IMR-90 (cell line): ENCODE measurements around the gene TMEM140. TPM values are rescaled to one million over a fixed set of nuclear protein-coding genes. Genes with fewer than 3 reads are reported as not detected.

Source experiments
- ATAC-seq: fragments of 200-7000 bp; cut with Tn5 transposase; 2 replicates; pipeline ENCODE4 v1.9.1; 2020; ENCODE audit warnings: low read depth, mild to moderate bottlenecking, moderate library complexity
- BruUV-seq: library from RNA; stranded (reverse); fragments of 400-500 nt; replicated peaks from 2 replicates; lab custom pipeline; 2021; lab: Mats Ljungman, UMichigan
- CTCF ChIA-PET: fragments of 300-600 bp; formaldehyde crosslinking; extraction: SDS; loops from one replicate; lab custom pipeline; 2021; ENCODE audit warnings: antibody characterized with exemption; lab: Yijun Ruan, JAX
- POLR2A ChIA-PET: fragments of 300-600 bp; sonication (Branson Sonifier 250); formaldehyde crosslinking; loops from one replicate; lab custom pipeline; 2022; ENCODE audit warnings: antibody characterized with exemption; ENCODE audit not compliant: unreplicated experiment; lab: Charles Lee
- DNase-seq: peaks from one replicate; pipeline ENCODE4 v3.0.0; 2013
- H2AFZ ChIP-seq: replicated peaks from 2 replicates; pipeline ENCODE3; 2013; ENCODE audit warnings: low read length, mild to moderate bottlenecking; ENCODE audit not compliant: poor library complexity
- H2AK5ac ChIP-seq: 2 replicates; pipeline ENCODE4 v1.6.1; 2013; ENCODE audit warnings: low read depth, low read length, inconsistent platforms
- H2AK9ac ChIP-seq: replicated peaks from 2 replicates; pipeline ENCODE3; 2013; ENCODE audit warnings: mild to moderate bottlenecking, low read depth, low read length, moderate library complexity; ENCODE audit not compliant: poor library complexity
- H2BK120ac ChIP-seq: 2 replicates; pipeline ENCODE4 v1.6.1; 2013; ENCODE audit warnings: low read depth, low read length, inconsistent platforms
- H2BK15ac ChIP-seq: 3 replicates; pipeline ENCODE4 v1.6.1; 2013; ENCODE audit warnings: low read depth, low read length, inconsistent platforms
- H2BK20ac ChIP-seq: 2 replicates; pipeline ENCODE4 v1.6.1; 2013; ENCODE audit warnings: low read depth, mild to moderate bottlenecking, inconsistent platforms, low read length, moderate library complexity
- H2BK5ac ChIP-seq: 2 replicates; pipeline ENCODE4 v1.6.1; 2013; ENCODE audit warnings: mild to moderate bottlenecking, low read depth, low read length, inconsistent platforms; ENCODE audit not compliant: poor library complexity, severe bottlenecking
- H3K14ac ChIP-seq: replicated peaks from 2 replicates; pipeline ENCODE4 v1.6.1; 2013; ENCODE audit warnings: low read depth, low read length, inconsistent platforms
- H3K18ac ChIP-seq: 2 replicates; pipeline ENCODE4 v1.6.1; 2013; ENCODE audit warnings: low read depth, low read length, control low read depth
- H3K23ac ChIP-seq: 2 replicates; pipeline ENCODE4 v1.6.1; 2013; ENCODE audit warnings: low read depth, low read length, inconsistent platforms
- H3K27ac ChIP-seq: 2 replicates; pipeline ENCODE4 v1.5.1; 2013; ENCODE audit warnings: mild to moderate bottlenecking, control low read depth, low read length; ENCODE audit not compliant: insufficient read depth
- H3K27me3 ChIP-seq: 2 replicates; pipeline ENCODE4 v1.6.1; 2013; ENCODE audit warnings: low read length; ENCODE audit not compliant: control insufficient read depth, insufficient read depth
- H3K36me3 ChIP-seq: 2 replicates; pipeline ENCODE4 v1.6.1; 2013; ENCODE audit warnings: low read length, mixed read lengths; ENCODE audit not compliant: control insufficient read depth, insufficient read depth
- H3K4ac ChIP-seq: 2 replicates; pipeline ENCODE4 v1.6.1; 2013; ENCODE audit warnings: low read depth, low read length, inconsistent platforms
- H3K4me1 ChIP-seq: 2 replicates; pipeline ENCODE4 v1.6.1; 2013; ENCODE audit warnings: low read length, mixed read lengths; ENCODE audit not compliant: control insufficient read depth, insufficient read depth
- H3K4me2 ChIP-seq: 2 replicates; pipeline ENCODE4 v1.6.1; 2013; ENCODE audit warnings: low read depth, mild to moderate bottlenecking, control low read depth, low read length, moderate library complexity
- H3K4me3 ChIP-seq: 2 replicates; pipeline ENCODE4 v1.5.1; 2013; ENCODE audit warnings: low read depth, mild to moderate bottlenecking, control low read depth, low read length, moderate library complexity; ENCODE audit not compliant: insufficient read depth
- H3K56ac ChIP-seq: 2 replicates; pipeline ENCODE4 v1.6.1; 2013; ENCODE audit warnings: low read length, inconsistent platforms; ENCODE audit not compliant: insufficient read depth; ENCODE audit errors: extremely low read depth
- H3K79me1 ChIP-seq, 2 experiments: 2 replicates each; pipeline ENCODE4 v1.6.1; 2013; ENCODE audit warnings: low read length in 2 of 2, inconsistent platforms in 1 of 2, low read depth in 1 of 2
- H3K9ac ChIP-seq: 2 replicates; pipeline ENCODE4 v1.6.1; 2013; ENCODE audit warnings: low read depth, low read length, control low read depth
- H3K9me1 ChIP-seq: 2 replicates; pipeline ENCODE4 v1.6.1; 2013; ENCODE audit warnings: low read length, inconsistent platforms; ENCODE audit not compliant: insufficient read depth
- H3K9me3 ChIP-seq: 2 replicates; pipeline ENCODE4 v1.6.1; 2013; ENCODE audit warnings: low read length; ENCODE audit not compliant: control insufficient read depth, insufficient read depth
- H4K20me1 ChIP-seq: 2 replicates; pipeline ENCODE4 v1.6.1; 2013; ENCODE audit warnings: low read length, inconsistent platforms; ENCODE audit not compliant: insufficient read depth
- H4K5ac ChIP-seq: 2 replicates; pipeline ENCODE4 v1.6.1; 2013; ENCODE audit warnings: mild to moderate bottlenecking, low read depth, low read length, control low read depth
- H4K8ac ChIP-seq, 2 experiments: 2 replicates each; pipeline ENCODE4 v1.6.1; 2013; ENCODE audit warnings: low read depth in 2 of 2, low read length in 2 of 2, control low read depth in 1 of 2, inconsistent platforms in 1 of 2
- H4K91ac ChIP-seq: 2 replicates; pipeline ENCODE4 v1.6.1; 2013; ENCODE audit warnings: low read depth, low read length, inconsistent platforms; ENCODE audit not compliant: insufficient read depth
- NFE2L2 ChIP-seq: fragments of 150-350 bp; IDR thresholded peaks from 2 replicates; pipeline ENCODE4 v1.6.1; 2016; ENCODE audit warnings: low read depth, mild to moderate bottlenecking, low read length
- POLR2A ChIP-seq: IDR thresholded peaks from 2 replicates; pipeline ENCODE4 v1.6.1; 2012; ENCODE audit warnings: mild to moderate bottlenecking, low read depth, low read length
- SMC3 ChIP-seq: fragments of 150-350 bp; IDR thresholded peaks from 2 replicates; pipeline ENCODE4 v1.6.1; 2016; ENCODE audit warnings: low read depth, mild to moderate bottlenecking, antibody characterized with exemption, low read length, moderate library complexity
- WGBS, 2 experiments: methylation state at CpG; one replicate each; pipeline versions ENCODE4 v1.1.5 to v1.1.7; 2013; ENCODE audit warnings: missing lambda C conversion rate in 2 of 2; ENCODE audit not compliant: insufficient read length in 1 of 2; ENCODE audit errors: extremely low coverage in 2 of 2; 5-methylcytosine and 5-hydroxymethylcytosine counted together
- dilution Hi-C: fragments of 300-500 bp; cut with HindIII; formaldehyde crosslinking; loops from one replicate; pipeline ENCODE4 v1.14.3; 2018; ENCODE audit warnings: low sequenced_read_pairs; ENCODE audit not compliant: unreplicated experiment
- in situ Hi-C: fragments of 300-500 bp; cut with MboI; formaldehyde crosslinking; loops from 3 replicates; pipeline ENCODE4 v1.14.3; 2019; ENCODE audit warnings: low sequenced_read_pairs, inconsistent platforms, mixed read lengths
- intact Hi-C: fragments of 100-400 bp; cut with micrococcal nuclease; formaldehyde crosslinking; loops from 2 replicates; pipeline ENCODE4 v1.10.0; 2022
- polyA plus RNA-seq, 3 experiments: library from polyadenylated mRNA; depleted of rRNA; stranded (reverse); fragments of >200 nt; gene quantifications; 2 replicates each; pipeline ENCODE4 v1.2.3, GENCODE V29; 2012; ENCODE audit warnings: low replicate concordance in 1 of 3
- total RNA-seq: library from RNA; depleted of rRNA; stranded (reverse); fragments of >200 nt; gene quantifications from 2 replicates; pipeline ENCODE4 v1.2.3, GENCODE V29; 2012

The TMEM140 gene
- total and polyA plus RNA-seq, 2 of the 4 experiments (the other 2 are of a cell fraction): 0.24 to 0.72 TPM

DNA sequence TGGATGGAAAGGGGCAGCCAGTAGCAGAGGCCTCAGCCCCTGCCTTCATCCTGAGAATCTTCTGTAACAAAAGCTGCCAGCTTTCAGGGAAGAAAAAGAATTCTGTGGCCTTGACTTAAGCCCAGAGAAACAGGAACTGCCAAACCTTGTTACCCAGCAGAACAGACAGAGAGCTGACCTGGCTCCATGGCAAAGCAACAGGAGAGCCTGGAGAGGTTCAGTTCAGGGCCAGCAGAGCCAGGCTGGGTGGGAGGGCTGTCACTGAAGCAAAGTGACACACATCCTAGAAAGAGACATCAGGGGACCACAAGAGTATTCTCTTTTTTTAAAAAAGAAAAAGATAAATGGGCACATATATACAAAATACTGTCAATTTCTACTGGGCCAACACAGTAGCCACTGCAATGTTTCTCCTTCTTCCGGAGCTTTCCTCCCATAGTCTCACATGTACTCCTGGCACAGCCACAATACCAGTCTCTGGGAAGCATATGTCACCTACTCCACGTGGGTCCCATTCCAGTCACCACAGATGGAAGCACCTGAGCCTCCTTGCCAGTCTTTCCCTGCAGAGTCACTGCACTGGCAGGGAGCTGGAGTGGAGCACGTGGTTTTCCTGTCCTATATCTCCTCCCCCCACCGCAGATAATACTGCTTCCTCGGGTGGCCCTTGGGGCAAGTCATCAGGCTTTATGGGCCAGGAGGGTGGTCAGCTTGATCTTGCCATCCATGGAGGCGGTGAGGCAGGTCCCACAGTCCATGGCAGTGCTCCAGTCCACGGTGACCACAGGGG, 37.8 kb downstream of the TMEM140 start:
- no peak overlapping the region for H3K9ac ChIP-seq
- peaks cover 53% of the 10 kb centered on the region for H3K36me3 ChIP-seq
- H4K5ac ChIP-seq: no peak overlapping the region
- no peak overlapping the region for H4K8ac ChIP-seq
- in situ Hi-C loops: no loop called here
- dilution Hi-C loops: no loop called here
- no TSS peak for BruUV-seq
- no peak overlapping the region for H3K23ac ChIP-seq
- intact Hi-C loops: no loop called here
- no peaks in the 10 kb centered on the region for H3K27me3 ChIP-seq
- no peak overlapping the region for H3K4me3 ChIP-seq
- H2BK15ac ChIP-seq: no peak overlapping the region
- no peaks in the 10 kb centered on the region for H3K4me1 ChIP-seq
- no peak overlapping the region for H3K4me2 ChIP-seq
- H3K27ac ChIP-seq: no peak overlapping the region
- H2AK9ac ChIP-seq: peak overlapping the region; percentile 31
- no peak overlapping the region for H3K14ac ChIP-seq
- no peak overlapping the region for H2AFZ ChIP-seq
- H4K20me1 ChIP-seq: no peaks in the 10 kb centered on the region
- H4K91ac ChIP-seq: no peak overlapping the region
- H2BK5ac ChIP-seq: no peak overlapping the region
- peaks cover 2% of the 10 kb centered on the region; the same call in 1 of the 2 replicates for H3K9me1 ChIP-seq
- 71% methylated on average over 3 of the region's 7 CpGs; no CpG with 5 or more reads in 1 of the 2 experiments for WGBS, 2 experiments
- H3K18ac ChIP-seq: no peak overlapping the region
- H2BK120ac ChIP-seq: no peak overlapping the region
- peaks cover 30% of the 10 kb centered on the region for H3K9me3 ChIP-seq
- no peak overlapping the region for H3K56ac ChIP-seq
- ATAC-seq: no peak
- H3K79me1 ChIP-seq: no peaks in the 10 kb centered on the region
- no peak for TF ChIP-seq NFE2L2
- no peak for TF ChIP-seq POLR2A
- no peak for TF ChIP-seq SMC3
- ChIA-PET POLR2A (interaction anchor here (0.7 kb wide), 1 partner anchor 51 kb away, joined by 4 read pairs; no protein-coding TSS in a partner anchor), CTCF (no interaction called here)
- no peak overlapping the region for H3K4ac ChIP-seq
- no peak overlapping the region for H2BK20ac ChIP-seq
- DNase-seq: no peak
- H2AK5ac ChIP-seq: no peak overlapping the region
